K562 (cell line): ENCODE results near the gene OCIAD1. TPM values are rescaled to one million over a fixed set of nuclear protein-coding genes. Genes with fewer than 3 reads are reported as not detected.

Experiments used
- ATAC-seq: fragments of 200-7000 bp; cut with Tn5 transposase; 3 replicates; pipeline ENCODE4 v1.9.1; 2020; ENCODE audit warnings: moderate library complexity
- Bru-seq: library from RNA; stranded (reverse); fragments of 400-500 nt; gene quantifications from one replicate; lab custom pipeline; 2021; lab: Mats Ljungman, UMichigan
- BruChase-seq, 2 experiments: library from RNA; stranded (reverse); fragments of 400-500 nt; gene quantifications; one replicate each; lab custom pipeline; 2021; lab: Mats Ljungman, UMichigan
- BruUV-seq: library from RNA; stranded (reverse); fragments of 400-500 nt; replicated peaks from 2 replicates; lab custom pipeline; 2021; lab: Mats Ljungman, UMichigan
- CTCF ChIA-PET: fragments of 300-600 bp; formaldehyde crosslinking; extraction: SDS; loops from one replicate; lab custom pipeline; 2021; ENCODE audit warnings: low intra/inter-chr PET ratio; lab: Yijun Ruan, JAX
- POLR2A ChIA-PET: fragments of 300-600, 350-650 bp; sonication (Branson Sonifier 250); formaldehyde crosslinking; extraction: SDS; loops from one replicate; lab custom pipeline; 2021; ENCODE audit warnings: antibody characterized with exemption, inconsistent platforms; lab: Yijun Ruan, JAX
- DNase-seq, 4 experiments: peaks; one replicate each; pipeline versions ENCODE4 v3.0.0 to v3.0.0-alpha.2; 2011 to 2018; ENCODE audit warnings: low spot score in 3 of 4, mixed read lengths in 3 of 4; ENCODE audit errors: extremely low read depth in 1 of 4
- FAIRE-seq: peaks from 2 replicates; lab custom pipeline; 2011; peaks lifted over from hg19 to GRCh38; lab: Jason Lieb, UNC
- H2AFZ ChIP-seq: 2 replicates; pipeline ENCODE4 v1.6.0; 2011; ENCODE audit warnings: low read depth, low read length, control low read depth, inconsistent platforms
- H3K27ac ChIP-seq: fragments of 200-600 bp; 3 replicates; pipeline ENCODE4 v1.8.0; 2011; ENCODE audit warnings: low read depth, mild to moderate bottlenecking, control low read depth, inconsistent platforms, low read length, moderate library complexity, mixed read lengths; ENCODE audit errors: extremely low read depth
- H3K27me3 ChIP-seq, 2 experiments: fragments of 300-600 bp in 1 of 2; 2 replicates in 1 of 2; 3 replicates in 1 of 2; pipeline versions ENCODE4 v1.6.0 to v1.8.0; 2011; ENCODE audit warnings: inconsistent platforms in 2 of 2, low read length in 2 of 2, mild to moderate bottlenecking in 1 of 2, mixed read lengths in 1 of 2, moderate library complexity in 1 of 2; ENCODE audit not compliant: control insufficient read depth in 2 of 2, insufficient read depth in 2 of 2
- H3K36me3 ChIP-seq: fragments of 300-600 bp; 3 replicates; pipeline ENCODE4 v1.8.0; 2011; ENCODE audit warnings: mild to moderate bottlenecking, low read length, inconsistent platforms; ENCODE audit not compliant: control insufficient read depth, insufficient read depth
- H3K4me1 ChIP-seq, 2 experiments: fragments of 200-600 bp in 1 of 2; replicated peaks in 1 of 2; 2 replicates in 1 of 2; 3 replicates in 1 of 2; pipeline versions ENCODE4 v1.5.1 to v1.8.0; 2011; ENCODE audit warnings: inconsistent platforms in 2 of 2, low read length in 2 of 2, mild to moderate bottlenecking in 1 of 2, mixed read lengths in 1 of 2, moderate library complexity in 1 of 2; ENCODE audit not compliant: control insufficient read depth in 2 of 2, insufficient read depth in 2 of 2
- H3K4me2 ChIP-seq: 2 replicates; pipeline ENCODE4 v1.6.1; 2011; ENCODE audit warnings: low read length, control low read depth, inconsistent platforms, mixed read lengths; ENCODE audit not compliant: insufficient read depth
- H3K4me3 ChIP-seq: fragments of 200-600 bp; sonication (generic), shearing (Covaris generic); 2 replicates; pipeline ENCODE4 v1.5.1; 2016; ENCODE audit warnings: control low read depth, inconsistent platforms
- H3K79me2 ChIP-seq: fragments of 200-600 bp; 3 replicates; pipeline ENCODE4 v1.8.0; 2011; ENCODE audit warnings: low read length, inconsistent platforms; ENCODE audit not compliant: control insufficient read depth, insufficient read depth
- H3K9ac ChIP-seq, 2 experiments: 2 replicates each; pipeline versions ENCODE4 v1.6.0 to v1.6.1; 2011; ENCODE audit warnings: low read depth in 2 of 2, low read length in 2 of 2, control low read depth in 1 of 2, inconsistent platforms in 1 of 2, mild to moderate bottlenecking in 1 of 2, mixed read lengths in 1 of 2; ENCODE audit not compliant: insufficient read depth in 1 of 2
- H3K9me1 ChIP-seq: one replicate; pipeline ENCODE4 v1.6.0; 2011; ENCODE audit warnings: inconsistent platforms, mild to moderate bottlenecking, low read length, moderate library complexity; ENCODE audit not compliant: control insufficient read depth, insufficient read depth
- H3K9me3 ChIP-seq: replicated peaks from 2 replicates; pipeline ENCODE4 v1.5.1; 2011; ENCODE audit warnings: low read depth, low read length, inconsistent platforms; ENCODE audit not compliant: control insufficient read depth, insufficient read depth
- H4K20me1 ChIP-seq: replicated peaks from 2 replicates; pipeline ENCODE4 v1.6.1; 2011; ENCODE audit warnings: low read length, inconsistent platforms, mixed read lengths; ENCODE audit not compliant: control insufficient read depth, insufficient read depth
- CBX3 ChIP-seq, 2 experiments: IDR thresholded peaks; 1 replicate in 1 of 2; 2 replicates in 1 of 2; pipeline ENCODE4 v1.6.1; 2012; ENCODE audit warnings: inconsistent platforms in 2 of 2, low read length in 2 of 2, borderline replicate concordance in 1 of 2, control low read depth in 1 of 2
- CHD1 ChIP-seq: fragments of 200-600 bp; sonication (generic); IDR thresholded peaks from one replicate; pipeline ENCODE4 v1.6.1; 2012; ENCODE audit warnings: mild to moderate bottlenecking, moderate library complexity, low read length, inconsistent platforms
- FOXK2 ChIP-seq, 2 experiments: fragments of 450-650 bp; IDR thresholded peaks in 1 of 2; conservative IDR thresholded peaks in 1 of 2; 2 replicates each; pipeline ENCODE4 v1.6.1; 2016; ENCODE audit warnings: low read depth in 2 of 2, mild to moderate bottlenecking in 1 of 2
- GTF2E2 ChIP-seq: fragments of 200-800 bp; sonication (Bioruptor generic); IDR thresholded peaks from 2 replicates; pipeline ENCODE4 v1.6.1; 2016; ENCODE audit warnings: missing genetic modification characterization, missing compliant biosample characterization
- LARP7 ChIP-seq: fragments of 450-650 bp; IDR thresholded peaks from 2 replicates; pipeline ENCODE4 v1.6.1; 2016
- PCBP2 ChIP-seq: fragments of 200-400 bp; formaldehyde crosslinking; IDR thresholded peaks from 2 replicates; pipeline ENCODE4 v1.6.1; 2018; ENCODE audit warnings: low read length, low read depth, mild to moderate bottlenecking, moderate library complexity; ENCODE audit not compliant: poor library complexity, severe bottlenecking
- RBM17 ChIP-seq: fragments of 200-400 bp; formaldehyde crosslinking; IDR thresholded peaks from 2 replicates; pipeline ENCODE4 v1.6.1; 2017; ENCODE audit warnings: low read depth, mild to moderate bottlenecking, low read length, borderline replicate concordance
- SP1 ChIP-seq: sonication (generic); formaldehyde crosslinking; IDR thresholded peaks from 2 replicates; pipeline ENCODE4 v1.8.1; 2022; ENCODE audit warnings: mild to moderate bottlenecking, missing genetic modification reagents
- TARDBP ChIP-seq: fragments of 450-650 bp; IDR thresholded peaks from 2 replicates; pipeline ENCODE4 v1.6.1; 2016
- WGBS: fragments of 100-300 bp; shearing (Covaris generic); methylation state at CpG from one replicate; pipeline ENCODE4 v1.1.6; 2016; ENCODE audit warnings: low coverage, mixed read lengths; ENCODE audit not compliant: insufficient coverage; ENCODE audit errors: missing lambda C conversion rate; 5-methylcytosine and 5-hydroxymethylcytosine counted together
- in situ Hi-C: fragments of 300-500 bp; cut with MboI; formaldehyde crosslinking; loops from 4 replicates; pipeline ENCODE4 v1.15.0; 2018; ENCODE audit warnings: inconsistent platforms, mixed read lengths
- intact Hi-C: fragments of 100-400 bp; cut with micrococcal nuclease; formaldehyde crosslinking; loops from 2 replicates; pipeline ENCODE4 v1.14.2; 2022
- long read RNA-seq, 3 experiments: library from polyadenylated mRNA in 2 of 3; library from RNA in 1 of 3; unstranded in 2 of 3; stranded (forward) in 1 of 3; transcript quantifications; one replicate each; pipeline ENCODE4 v2.0.0, GENCODE V29; 2019 to 2022
- polyA minus RNA-seq, 3 experiments: library from RNA; depleted of rRNA, polyadenylated mRNA; stranded (reverse); fragments of >200 nt; gene quantifications; 2 replicates each; pipeline ENCODE4 v1.2.3, GENCODE V29; 2011
- polyA plus RNA-seq, 8 experiments: library from polyadenylated mRNA; depleted of rRNA in 4 of 8; stranded (reverse) in 5 of 8; unstranded in 3 of 8; fragments of >200 nt; fragmentation: Nextera tagmentation in 2 of 8; fragmentation: Illumina TruSeq in 1 of 8; extraction: Ambion mirVana in 2 of 8; extraction: Trizol in 1 of 8; gene quantifications; 2 replicates each; pipeline versions ENCODE4 v1.2.1 to v1.2.3, GENCODE V29; 2011 to 2014; ENCODE audit warnings: inconsistent platforms in 1 of 8, missing spikeins in 1 of 8
- total RNA-seq, 7 experiments: library from RNA; depleted of rRNA in 6 of 7; stranded (reverse); fragments of >200 nt in 6 of 7; fragmentation: Illumina TruSeq in 2 of 7; extraction: Trizol in 2 of 7; gene quantifications; 2 replicates each; pipeline versions ENCODE4 v1.2.1 to v1.2.3, GENCODE V29; 2011 to 2021; ENCODE audit warnings: low replicate concordance in 1 of 7
- TF ChIP-seq, protein P1 (sequence below): fragments of 250-450 bp; sonication (Bioruptor Pico); IDR thresholded peaks from 2 replicates; pipeline ENCODE4 v1.8.0; 2021; ENCODE audit warnings: moderate library complexity, mild to moderate bottlenecking, inconsistent platforms

OCIAD1 gene, protein sequence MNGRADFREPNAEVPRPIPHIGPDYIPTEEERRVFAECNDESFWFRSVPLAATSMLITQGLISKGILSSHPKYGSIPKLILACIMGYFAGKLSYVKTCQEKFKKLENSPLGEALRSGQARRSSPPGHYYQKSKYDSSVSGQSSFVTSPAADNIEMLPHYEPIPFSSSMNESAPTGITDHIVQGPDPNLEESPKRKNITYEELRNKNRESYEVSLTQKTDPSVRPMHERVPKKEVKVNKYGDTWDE
- total RNA-seq (2011; cell fraction: chromatin; rRNA removed; ENCODE audit: low replicate concordance): 114 and 265 TPM in 2 replicates
- 122 and 132 TPM in 2 replicates for total RNA-seq (2011; cell fraction: nucleolus; rRNA removed)
- 169 and 184 TPM in 2 replicates for total RNA-seq (2011; cell fraction: nucleoplasm; rRNA removed)
- total RNA-seq (2014; rRNA removed) (93.1 and 99.0 TPM in 2 replicates), total RNA-seq (2014; rRNA removed; fragmentation: Illumina TruSeq; extraction: Trizol) (196 and 197 TPM in 2 replicates), total RNA-seq (2015; rRNA removed; fragmentation: Illumina TruSeq; extraction: Trizol) (148 and 163 TPM in 2 replicates), total RNA-seq (2021) (134 and 148 TPM in 2 replicates), polyA plus RNA-seq (2011; rRNA removed) (223 and 278 TPM in 2 replicates), polyA plus RNA-seq (2014; fragmentation: Illumina TruSeq; extraction: Trizol) (304 and 358 TPM in 2 replicates), polyA plus RNA-seq (2014; fragmentation: Nextera tagmentation; extraction: Ambion mirVana) (100 to 1,000 TPM; 204 to 222 TPM), polyA plus RNA-seq (2014; rRNA removed) (188 and 200 TPM in 2 replicates), polyA minus RNA-seq (2011; rRNA and poly(A)+ RNA removed) (90.9 and 99.1 TPM in 2 replicates), Bru-seq, nascent RNA (percentile 95 among the genes with signal in this experiment), BruChase-seq, experiment 1, labeled RNA remaining after a 2-hour chase (percentile 98 among the genes with signal in this experiment), BruChase-seq, experiment 2, labeled RNA remaining after a 6-hour chase (percentile 98 among the genes with signal in this experiment)
- 68.0 and 101 TPM in 2 replicates for polyA plus RNA-seq (2011; cell fraction: cytosol; rRNA removed)
- 107 and 109 TPM in 2 replicates for polyA plus RNA-seq (2011; cell fraction: nucleus; rRNA removed)
- 173 and 180 TPM in 2 replicates for polyA plus RNA-seq (2012)
- polyA minus RNA-seq (2011; cell fraction: cytosol; rRNA and poly(A)+ RNA removed): 41.0 and 57.6 TPM in 2 replicates
- polyA minus RNA-seq (2011; cell fraction: nucleus; rRNA and poly(A)+ RNA removed): 71.1 and 117 TPM in 2 replicates
- long read RNA-seq, experiment 1, transcript OCIAD1-201 (9 exons, 1,414 nt): major isoform, 87 of 265 reads
- long read RNA-seq, experiment 1, transcript OCIAD1-226 (9 exons, 1,288 nt): minor isoform, 5 of 265 reads
- long read RNA-seq, experiment 1, transcript OCIAD1-202 (9 exons, 1,594 nt): minor isoform, 29 of 265 reads
- long read RNA-seq, experiment 1, partial matches to known transcripts: 19 of 265 reads
- long read RNA-seq, experiment 1, other reads (novel, unspliced or antisense): 122 of 265 reads
- long read RNA-seq, experiment 2, transcript OCIAD1-201 (9 exons, 1,414 nt): major isoform, 77 of 182 reads
- long read RNA-seq, experiment 2, transcript OCIAD1-206 (2 exons, 1,916 nt): minor isoform, 6 of 182 reads
- long read RNA-seq, experiment 2, transcript OCIAD1-202 (9 exons, 1,594 nt): minor isoform, 15 of 182 reads
- long read RNA-seq, experiment 2, partial matches to known transcripts: 50 of 182 reads
- long read RNA-seq, experiment 2, other reads (novel, unspliced or antisense): 32 of 182 reads
- long read RNA-seq, experiment 3, transcript OCIAD1-201 (9 exons, 1,414 nt): major isoform, 68 of 145 reads
- long read RNA-seq, experiment 3, transcript OCIAD1-202 (9 exons, 1,594 nt): minor isoform, 22 of 145 reads
- long read RNA-seq, experiment 3, partial matches to known transcripts: 20 of 145 reads
- long read RNA-seq, experiment 3, other reads (novel, unspliced or antisense): 31 of 145 reads

DNA sequence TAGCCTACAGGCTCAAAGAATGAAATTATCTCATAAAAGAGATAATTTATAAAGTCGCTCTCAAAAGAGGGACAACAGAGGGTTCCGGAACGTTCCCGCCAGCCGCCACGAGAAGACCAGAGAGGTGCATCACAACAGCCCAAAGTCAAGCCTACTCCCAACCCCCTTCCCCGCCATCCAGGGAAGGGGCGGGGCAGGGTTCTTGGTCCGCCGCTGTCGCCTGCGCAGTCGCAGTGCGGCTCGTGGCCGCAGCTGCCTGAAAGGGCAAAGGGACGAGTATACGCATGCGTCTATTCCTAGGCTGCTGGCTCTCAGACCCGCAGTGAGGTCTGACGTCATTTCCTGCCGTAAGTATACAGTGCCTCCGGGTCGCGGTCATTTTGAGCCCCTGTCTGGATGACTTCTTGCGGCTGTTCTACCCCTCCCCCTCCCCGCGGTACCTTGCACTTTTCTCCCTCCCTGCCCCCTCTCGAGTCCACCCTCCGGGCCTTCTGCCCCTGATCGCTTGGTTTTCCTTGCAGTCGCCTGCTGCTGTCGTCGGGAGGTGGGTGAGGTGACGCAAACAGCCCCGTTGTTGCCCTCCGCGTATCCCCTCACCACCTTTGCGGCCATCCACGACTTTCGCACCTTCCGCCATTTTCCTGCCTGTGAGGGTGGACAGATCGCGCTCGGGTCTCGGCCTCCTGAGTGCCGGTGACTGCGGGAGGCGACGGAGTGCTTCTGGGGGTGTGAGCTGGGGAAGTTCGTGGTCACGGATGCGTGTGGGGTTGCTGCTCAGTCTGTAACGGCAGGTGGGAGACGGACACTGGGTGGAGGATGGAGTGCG is at the start of gene OCIAD1:
TSS of gene OCIAD1 (plus strand) at position 383 of the 826 bp plus-strand sequence. CDS start 1,537 bp downstream, outside the sequence.
- H3K9me1 ChIP-seq: no peaks in the 10 kb centered on the region
- WGBS: 2% methylated on average over 53 of the region's 56 CpGs
- no peaks in the 10 kb centered on the region for H4K20me1 ChIP-seq
- ChIA-PET CTCF (no interaction called here), POLR2A (interaction anchor here (0.6 to 1.0 kb wide), 5 partner anchors 10 to 280 kb away, joined by 3 to 6 read pairs (median 3); no protein-coding TSS in a partner anchor)
- H2AFZ ChIP-seq: peak within 1 kb of the TSS; percentile 97
- peak within 1 kb of the TSS; percentile 74 for H3K4me3 ChIP-seq
- in situ Hi-C loops: no loop called here
- FAIRE-seq: peak; percentile 100
- ATAC-seq: peak; percentile 97
- peak within 1 kb of the TSS; percentile 96 for H3K4me2 ChIP-seq
- no peaks in the 10 kb centered on the region for H3K27me3 ChIP-seq
- H3K9me3 ChIP-seq: 0 out of 2 replicates have a peak, but pooled peaks cover 3% of the 10 kb centered on the region
- H3K79me2 ChIP-seq: peaks cover 48% of the 10 kb centered on the region
- peak within 1 kb of the TSS; percentile 94 for H3K27ac ChIP-seq
- TSS peak; percentile 90 for BruUV-seq
- H3K4me1 ChIP-seq: peaks cover 6% of the 10 kb centered on the region in 2 experiments; a peak in 3 of 5 replicates
- peak; percentile 97 to 99 (median 98) for DNase-seq
- peak within 1 kb of the TSS; percentile 95 to 100 for H3K9ac ChIP-seq
- intact Hi-C loops: loop anchor here (2.0 to 5.0 kb wide), 4 partner anchors 50 to 146 kb away; partner anchors contain the start of gene FRYL
- H3K36me3 ChIP-seq: peaks cover 35% of the 10 kb centered on the region
- peak; percentile 90 for TF ChIP-seq CHD1
- TF ChIP-seq FOXK2 (conservative IDR thresholded peaks at IDR 0.05 in 1 of 2, IDR thresholded peaks at IDR 0.05 in 1 of 2; ENCODE audit: low read depth in 2 of 2): peak; percentile 81 to 82
- no peak for TF ChIP-seq PCBP2
- TF ChIP-seq, protein P1, sequence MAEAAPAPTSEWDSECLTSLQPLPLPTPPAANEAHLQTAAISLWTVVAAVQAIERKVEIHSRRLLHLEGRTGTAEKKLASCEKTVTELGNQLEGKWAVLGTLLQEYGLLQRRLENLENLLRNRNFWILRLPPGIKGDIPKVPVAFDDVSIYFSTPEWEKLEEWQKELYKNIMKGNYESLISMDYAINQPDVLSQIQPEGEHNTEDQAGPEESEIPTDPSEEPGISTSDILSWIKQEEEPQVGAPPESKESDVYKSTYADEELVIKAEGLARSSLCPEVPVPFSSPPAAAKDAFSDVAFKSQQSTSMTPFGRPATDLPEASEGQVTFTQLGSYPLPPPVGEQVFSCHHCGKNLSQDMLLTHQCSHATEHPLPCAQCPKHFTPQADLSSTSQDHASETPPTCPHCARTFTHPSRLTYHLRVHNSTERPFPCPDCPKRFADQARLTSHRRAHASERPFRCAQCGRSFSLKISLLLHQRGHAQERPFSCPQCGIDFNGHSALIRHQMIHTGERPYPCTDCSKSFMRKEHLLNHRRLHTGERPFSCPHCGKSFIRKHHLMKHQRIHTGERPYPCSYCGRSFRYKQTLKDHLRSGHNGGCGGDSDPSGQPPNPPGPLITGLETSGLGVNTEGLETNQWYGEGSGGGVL (CRISPR knock-in tag): no peak
- peak in 1 of 2 experiments; percentile 40; a peak in 2 of 3 replicates for TF ChIP-seq CBX3 (IDR thresholded peaks at IDR 0.05; ENCODE audit: borderline replicate concordance in 1 of 2, low read length in 2 of 2)
- peak; percentile 90; the same call in 1 of the 2 replicates for TF ChIP-seq LARP7
- peak; percentile 59; the same call in 1 of the 2 replicates for TF ChIP-seq SP1 (CRISPR knock-in tag)
- TF ChIP-seq TARDBP: no peak
- no peak for TF ChIP-seq GTF2E2 (tag)
- no peak for TF ChIP-seq RBM17
